Tibial nerve (tissue), 4 donors: Measurements from ENCODE around the gene UBA52.

ENCODE experiments used
- EP300 ChIP-seq, 2 donors: sonication (generic); formaldehyde crosslinking; IDR thresholded peaks; one replicate each; pipeline ENCODE4 v1.6.1; 2017; ENCODE audit warnings: antibody characterized with exemption in 2 of 2, mild to moderate bottlenecking in 1 of 2
- POLR2A ChIP-seq, 2 donors: fragments of 450-650 bp; IDR thresholded peaks; one replicate each; pipeline ENCODE4 v1.6.1; 2017; ENCODE audit warnings: antibody characterized with exemption in 2 of 2, mild to moderate bottlenecking in 2 of 2, moderate library complexity in 2 of 2
- TF ChIP-seq, protein P1 (sequence below), 5 experiments: fragments of 200-600 bp in 3 of 5; fragments of 450-650 bp in 2 of 5; sonication (generic) in 3 of 5; IDR thresholded peaks; one replicate each; pipeline ENCODE4 v1.5.1; 2016 to 2019; ENCODE audit warnings: antibody characterized with exemption in 5 of 5, mild to moderate bottlenecking in 3 of 5, moderate library complexity in 2 of 5

DNA sequence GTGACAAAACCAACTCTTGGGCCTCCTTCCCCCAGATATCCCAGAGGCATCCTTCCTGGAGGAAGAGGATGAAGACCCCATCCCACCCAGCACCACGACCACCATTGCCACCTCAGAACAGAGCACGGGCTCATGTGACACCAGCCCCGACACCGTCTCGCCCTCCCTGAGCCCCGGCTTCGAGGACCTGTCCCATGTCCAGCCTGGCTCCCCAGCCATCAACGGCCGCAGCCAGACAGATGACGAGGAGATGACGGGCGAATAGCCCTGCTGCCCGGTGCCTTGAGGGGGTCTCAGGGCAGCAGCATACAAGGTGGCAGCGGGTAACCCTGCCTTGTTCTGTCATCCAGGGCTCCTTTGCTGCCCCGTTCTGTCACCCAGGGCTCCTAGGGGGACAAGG lies 3.3 kb upstream of the UBA52 start:
- TF ChIP-seq, protein P1, sequence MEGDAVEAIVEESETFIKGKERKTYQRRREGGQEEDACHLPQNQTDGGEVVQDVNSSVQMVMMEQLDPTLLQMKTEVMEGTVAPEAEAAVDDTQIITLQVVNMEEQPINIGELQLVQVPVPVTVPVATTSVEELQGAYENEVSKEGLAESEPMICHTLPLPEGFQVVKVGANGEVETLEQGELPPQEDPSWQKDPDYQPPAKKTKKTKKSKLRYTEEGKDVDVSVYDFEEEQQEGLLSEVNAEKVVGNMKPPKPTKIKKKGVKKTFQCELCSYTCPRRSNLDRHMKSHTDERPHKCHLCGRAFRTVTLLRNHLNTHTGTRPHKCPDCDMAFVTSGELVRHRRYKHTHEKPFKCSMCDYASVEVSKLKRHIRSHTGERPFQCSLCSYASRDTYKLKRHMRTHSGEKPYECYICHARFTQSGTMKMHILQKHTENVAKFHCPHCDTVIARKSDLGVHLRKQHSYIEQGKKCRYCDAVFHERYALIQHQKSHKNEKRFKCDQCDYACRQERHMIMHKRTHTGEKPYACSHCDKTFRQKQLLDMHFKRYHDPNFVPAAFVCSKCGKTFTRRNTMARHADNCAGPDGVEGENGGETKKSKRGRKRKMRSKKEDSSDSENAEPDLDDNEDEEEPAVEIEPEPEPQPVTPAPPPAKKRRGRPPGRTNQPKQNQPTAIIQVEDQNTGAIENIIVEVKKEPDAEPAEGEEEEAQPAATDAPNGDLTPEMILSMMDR (IDR thresholded peaks at IDR 0.05), result no peak
- TF ChIP-seq EP300 (IDR thresholded peaks at IDR 0.05) (no peak), POLR2A (IDR thresholded peaks at IDR 0.05) (no peak)
